Activated T-helper 1 cell treated with Interleukin-2 at 50 U/mL for 16 hours (primary cell): Measurements from ENCODE around the gene RACGAP1.
"Not testable (repeated sequence)": the region's sequence is repeated elsewhere in the genome, so short reads cannot be mapped to it uniquely, and the experiment has no call there.

Experiments
- DNase-seq: peaks from one replicate; pipeline ENCODE4 v3.0.0-alpha.2; 2020; ENCODE audit warnings: low read depth

The RACGAP1 gene

GRCh38 chr12:50026691-50027090, 1.4 kb upstream of the RACGAP1 start:
- no peak for DNase-seq

- no peak for DNase-seq
Observed at GRCh38 chr12:50024805-50025186, 498 bp downstream of the RACGAP1 start.

DNA sequence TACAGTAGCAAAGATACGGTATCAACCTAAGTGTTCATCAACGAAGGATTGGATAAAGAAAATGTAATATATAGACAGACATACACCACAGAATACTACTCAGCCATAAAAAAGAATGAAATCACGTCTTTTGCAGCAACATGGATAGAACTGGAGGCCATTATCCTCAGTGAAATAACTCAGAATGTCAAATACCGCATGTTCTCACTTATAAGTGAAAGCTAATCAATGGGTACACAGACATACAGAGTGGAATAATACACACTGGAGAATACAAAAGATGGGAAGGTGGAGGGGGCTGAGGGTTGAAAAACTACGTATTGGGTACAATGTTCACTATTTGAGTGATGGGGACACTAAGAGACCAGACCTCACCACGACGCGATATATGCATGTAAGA, 1.1 kb downstream of the RACGAP1 start:
- DNase-seq, result no peak

GRCh38 chr12:50022903-50023302, 2.4 kb downstream of the RACGAP1 start:
- DNase-seq, result no peak

DNA sequence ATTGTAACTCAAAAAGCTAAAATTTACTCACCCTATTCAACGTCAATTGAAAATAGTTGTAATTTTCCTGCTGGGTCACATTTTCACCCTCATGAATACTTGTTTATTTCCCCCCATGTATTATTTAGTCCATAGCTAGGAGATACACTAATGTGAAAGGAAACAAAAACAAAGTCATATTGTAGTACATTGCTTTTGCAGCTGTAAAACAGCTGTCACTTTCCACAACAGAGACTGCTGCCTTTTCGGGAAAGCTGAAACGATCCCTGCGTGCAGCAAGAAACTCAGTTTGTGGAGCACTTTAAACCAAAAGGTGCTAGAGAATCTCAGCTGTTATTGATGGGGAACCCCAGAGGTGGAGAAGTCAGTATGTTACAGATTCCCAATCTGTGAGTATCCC, 4.3 kb downstream of the RACGAP1 start:
- DNase-seq, result no peak

DNA sequence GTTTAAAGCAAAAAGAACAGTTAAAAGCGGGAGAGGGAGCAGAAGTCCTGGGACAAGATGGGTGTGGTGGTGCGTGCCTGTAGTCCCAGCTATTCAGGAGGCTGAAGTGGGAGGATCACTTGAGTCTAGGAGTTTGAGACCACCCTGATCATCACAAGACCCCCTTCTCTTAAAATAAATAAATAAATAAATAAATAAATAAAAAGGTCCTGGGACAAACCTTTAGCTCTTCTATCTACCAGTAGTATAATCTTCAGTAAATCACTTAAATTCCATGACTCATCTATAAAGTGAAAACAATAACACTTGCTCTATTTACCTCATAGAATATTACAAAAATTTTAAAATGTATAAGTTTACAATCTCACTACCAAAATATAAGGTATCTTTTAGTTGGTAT, 5.8 kb downstream of the RACGAP1 start:
- no peak for DNase-seq

- no peak for DNase-seq
Observed at GRCh38 chr12:50018968-50019367, 6.3 kb downstream of the RACGAP1 start.

DNA sequence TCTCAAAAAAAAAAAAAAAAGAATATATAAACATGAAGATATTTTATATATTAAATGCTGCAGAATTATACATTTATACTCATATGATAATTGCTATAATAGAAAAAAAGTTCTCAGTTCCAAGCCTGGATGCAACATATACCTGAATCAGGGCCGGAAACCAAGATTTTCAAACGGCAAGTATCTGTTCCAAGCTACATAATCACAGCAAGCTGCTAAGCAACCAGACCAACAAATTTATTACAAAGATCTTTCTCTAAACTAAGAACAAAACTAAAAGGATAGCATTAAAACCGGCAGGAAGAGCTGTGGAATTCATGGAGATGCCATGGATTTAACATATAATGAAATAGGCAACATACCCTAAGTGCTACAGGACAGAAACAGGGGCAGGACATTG, 7.1 kb downstream of the RACGAP1 start:
- no peak for DNase-seq

DNA sequence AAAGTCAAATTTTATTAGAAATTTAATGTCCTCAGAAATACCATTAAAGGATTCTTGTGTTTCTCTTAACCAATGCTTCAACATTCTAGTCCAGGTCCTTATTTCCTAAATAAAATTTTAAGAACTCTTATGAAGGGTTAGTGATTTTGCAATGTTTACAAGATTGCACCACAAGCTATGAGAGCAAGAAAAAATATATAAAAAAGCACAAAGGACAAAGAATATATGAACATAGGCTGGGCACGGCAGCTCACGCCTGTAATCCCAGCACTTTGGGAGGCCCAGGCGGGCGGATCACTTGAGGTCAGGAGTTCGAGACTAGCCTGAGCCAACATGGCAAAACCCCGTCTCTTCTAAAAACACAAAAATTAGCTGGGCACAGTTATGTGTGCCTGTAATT, 7.7 kb downstream of the RACGAP1 start:
- DNase-seq, result no peak

- no peak for DNase-seq
Observed at GRCh38 chr12:50016501-50017475, 8.5 kb downstream of the RACGAP1 start.

DNA sequence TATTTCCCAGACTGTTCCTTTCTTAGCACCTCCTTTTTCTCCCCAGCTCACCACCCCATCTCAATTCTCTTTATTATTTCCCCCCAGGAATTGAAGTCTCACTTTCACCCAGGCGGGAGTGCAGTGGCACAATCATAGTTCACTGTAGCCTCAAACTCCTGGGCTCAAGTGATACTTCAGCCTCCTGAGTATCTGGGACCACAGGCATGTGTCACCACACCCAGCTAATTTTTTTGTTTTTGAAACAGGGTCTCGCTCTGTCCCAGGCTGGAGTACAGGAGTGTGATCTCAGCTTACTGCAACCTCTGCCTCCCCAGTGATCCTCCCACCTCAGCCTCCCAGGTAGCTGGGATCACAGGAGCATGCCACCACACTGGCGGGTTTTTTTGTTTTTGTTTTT, 11.0 kb downstream of the RACGAP1 start:
- DNase-seq, result no peak

- DNase-seq, result no peak
Observed at GRCh38 chr12:50013361-50014147, 11.7 kb downstream of the RACGAP1 start.

DNA sequence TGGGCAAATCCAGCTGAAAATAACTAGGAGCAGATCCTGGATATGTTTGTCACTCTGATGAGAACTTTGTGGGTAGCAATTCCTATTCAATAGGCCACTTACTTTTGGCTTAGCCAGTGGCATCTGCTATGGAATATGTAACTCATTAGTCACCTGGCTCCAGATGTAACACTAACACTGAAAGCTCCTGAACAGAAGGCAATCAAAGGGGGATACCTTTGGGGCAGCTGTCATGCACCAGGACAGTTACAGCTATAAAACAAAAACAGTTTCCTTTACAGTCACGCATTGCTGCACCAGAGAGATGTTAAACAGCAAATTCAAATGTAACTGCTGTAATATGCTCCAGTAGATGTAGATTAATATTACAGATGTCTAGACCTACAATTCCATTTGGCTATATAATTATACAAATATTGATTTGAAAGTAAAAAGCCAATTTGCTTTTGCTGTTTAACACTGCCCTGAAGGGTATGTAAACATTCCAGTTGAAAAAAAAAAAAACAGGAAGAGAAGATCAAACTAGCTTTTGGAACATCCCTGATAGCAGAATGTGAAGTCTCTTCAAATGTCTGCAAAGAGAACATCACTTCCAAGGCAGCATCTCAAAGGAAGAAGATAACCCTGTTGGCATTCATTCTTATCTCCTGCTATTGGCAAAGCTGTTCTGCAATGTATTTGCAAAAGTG, 18.4 kb downstream of the RACGAP1 start:
- DNase-seq, result no peak

GRCh38 chr12:50006280-50006679, 19.0 kb downstream of the RACGAP1 start:
- DNase-seq, result no peak

DNA sequence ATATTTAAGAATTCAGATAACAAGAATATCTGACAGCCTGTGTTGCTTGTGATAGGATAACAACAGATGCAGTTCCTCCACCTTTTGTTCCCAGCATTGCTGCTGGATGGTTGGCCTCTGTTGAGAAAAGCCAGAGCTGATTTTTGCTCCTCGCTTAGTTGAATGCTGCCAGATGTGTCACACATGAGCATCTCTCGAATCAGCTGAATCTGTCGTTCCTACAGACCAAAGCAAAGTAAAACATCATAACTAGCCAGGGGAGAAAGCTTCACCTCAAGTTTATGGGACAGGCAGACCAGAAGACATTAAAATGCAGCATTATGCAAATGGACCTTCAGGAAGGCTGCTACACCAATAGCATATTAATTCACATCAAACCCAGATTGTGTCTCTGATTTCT, 20.1 kb downstream of the RACGAP1 start:
- DNase-seq, result no peak

- DNase-seq, result no peak
Observed at GRCh38 chr12:50004696-50005095, 20.6 kb downstream of the RACGAP1 start.

DNA sequence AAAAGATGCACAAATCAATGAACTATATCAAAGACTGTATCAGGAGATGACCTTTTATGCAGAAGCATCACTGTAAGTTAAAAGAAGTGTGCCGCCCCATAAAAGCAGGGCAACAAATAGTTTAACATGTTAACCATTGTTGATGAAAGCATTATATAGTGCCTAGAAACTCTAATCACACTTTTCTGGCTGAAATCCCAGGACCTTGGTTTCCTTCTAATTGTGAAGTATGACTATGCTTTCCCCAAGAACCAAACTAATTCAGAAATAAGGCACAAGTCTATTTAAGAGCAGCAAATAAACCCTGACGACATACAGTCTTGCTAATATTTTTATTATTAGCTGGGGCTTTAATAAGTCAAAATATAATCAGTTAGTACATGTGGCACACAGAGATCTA, 21.7 kb downstream of the RACGAP1 start:
- DNase-seq, result no peak

- no peak for DNase-seq
Observed at GRCh38 chr12:49998453-49998852, 26.8 kb downstream of the RACGAP1 start.

DNA sequence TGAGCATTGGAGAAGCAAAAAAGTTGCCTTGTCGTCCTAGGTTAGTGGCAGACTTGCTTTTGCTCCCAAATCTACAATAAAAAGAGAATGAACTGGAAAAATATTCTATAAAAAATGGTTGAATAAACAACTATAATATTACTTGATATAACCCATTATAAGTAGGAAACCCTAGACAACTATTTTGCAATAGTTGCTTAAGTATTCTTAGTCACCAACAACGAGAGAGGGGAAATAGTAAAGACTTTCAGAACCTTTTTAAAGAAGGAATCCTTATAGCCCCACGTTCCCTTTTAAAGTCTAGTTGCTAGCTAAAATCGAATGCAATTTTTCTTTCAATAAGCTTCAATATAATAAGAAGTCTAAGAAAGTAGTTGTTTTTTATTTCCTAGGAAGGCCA, 35.0 kb downstream of the RACGAP1 start:
- DNase-seq, result no peak

GRCh38 chr12:49989400-49989799, 35.9 kb downstream of the RACGAP1 start:
- not testable (repeated sequence) for DNase-seq

- DNase-seq, result no peak
Observed at GRCh38 chr12:49987625-49988303, 37.5 kb downstream of the RACGAP1 start.

GRCh38 chr12:49986476-49986875, 38.8 kb downstream of the RACGAP1 start:
- not testable (repeated sequence) for DNase-seq
